GM12878 (cell line): Measurements from ENCODE around the gene RTN4. TPM values are rescaled to one million over a fixed set of nuclear protein-coding genes. Genes with fewer than 3 reads are reported as not detected.

Source experiments
- ATAC-seq: fragments of 200-7000 bp; cut with Tn5 transposase; 3 replicates; pipeline ENCODE4 v1.9.1; 2020; ENCODE audit warnings: mild to moderate bottlenecking, moderate library complexity
- Bru-seq: library from RNA; stranded (reverse); fragments of 400-500 nt; gene quantifications from one replicate; lab custom pipeline; 2021; lab: Mats Ljungman, UMichigan
- BruChase-seq, 2 experiments: library from RNA; stranded (reverse); fragments of 400-500 nt; gene quantifications; one replicate each; lab custom pipeline; 2021; lab: Mats Ljungman, UMichigan
- BruUV-seq: library from RNA; stranded (reverse); fragments of 400-500 nt; replicated peaks from 2 replicates; lab custom pipeline; 2021; lab: Mats Ljungman, UMichigan
- CTCF ChIA-PET: fragments of 300-600 bp; sonication (Branson Sonifier 250); formaldehyde crosslinking; extraction: SDS; loops from one replicate; lab custom pipeline; 2021; ENCODE audit warnings: inconsistent platforms; lab: Yijun Ruan, JAX
- POLR2A ChIA-PET: fragments of 350-600 bp; formaldehyde crosslinking; extraction: SDS; loops from one replicate; lab custom pipeline; 2021; ENCODE audit warnings: inconsistent platforms; lab: Charles Lee
- RAD21 ChIA-PET: fragments of 300-600 bp; sonication (Branson Sonifier 250); formaldehyde crosslinking; loops from one replicate; lab custom pipeline; 2023; ENCODE audit warnings: antibody characterized with exemption; ENCODE audit not compliant: unreplicated experiment; lab: Charles Lee
- SMC1A ChIA-PET: fragments of 300-600 bp; sonication (Branson Sonifier 250); formaldehyde crosslinking; loops from one replicate; lab custom pipeline; 2023; ENCODE audit not compliant: unreplicated experiment, uncharacterized antibody; lab: Charles Lee
- DNase-seq: peaks from one replicate; pipeline ENCODE4 v3.0.0-alpha.2; 2011; ENCODE audit warnings: low read depth, low spot score
- FAIRE-seq: peaks from 3 replicates; lab custom pipeline; 2011; peaks lifted over from hg19 to GRCh38; lab: Jason Lieb, UNC
- H2AFZ ChIP-seq: 2 replicates; pipeline ENCODE4 v1.6.0; 2011; ENCODE audit warnings: low read depth, low read length, control low read depth; ENCODE audit not compliant: control insufficient read depth
- H3K27ac ChIP-seq: 2 replicates; pipeline ENCODE4 v1.5.1; 2011; ENCODE audit warnings: control low read depth; ENCODE audit not compliant: control insufficient read depth, insufficient read depth
- H3K27me3 ChIP-seq, 2 experiments: replicated peaks in 1 of 2; 2 replicates each; pipeline versions ENCODE4 v1.6.0 to v1.6.1; 2011; ENCODE audit warnings: low read length in 1 of 2; ENCODE audit not compliant: control insufficient read depth in 2 of 2, insufficient read depth in 2 of 2
- H3K36me3 ChIP-seq, 2 experiments: 2 replicates each; pipeline ENCODE4 v1.5.1; 2011; ENCODE audit warnings: low read length in 1 of 2; ENCODE audit not compliant: control insufficient read depth in 2 of 2, insufficient read depth in 2 of 2
- H3K4me1 ChIP-seq: 2 replicates; pipeline ENCODE4 v1.6.1; 2011; ENCODE audit warnings: mild to moderate bottlenecking, low read length, moderate library complexity, mixed read lengths; ENCODE audit not compliant: control insufficient read depth, insufficient read depth
- H3K4me2 ChIP-seq: 2 replicates; pipeline ENCODE4 v1.6.0; 2011; ENCODE audit warnings: control low read depth; ENCODE audit not compliant: control insufficient read depth, insufficient read depth
- H3K4me3 ChIP-seq: fragments of 200-600 bp; sonication (generic); 2 replicates; pipeline ENCODE4 v1.5.1; 2016
- H3K79me2 ChIP-seq: 2 replicates; pipeline ENCODE4 v1.6.0; 2011; ENCODE audit warnings: low read length; ENCODE audit not compliant: control insufficient read depth, insufficient read depth
- H3K9ac ChIP-seq: 2 replicates; pipeline ENCODE4 v1.8.0; 2011; ENCODE audit warnings: low read length, control low read depth, mixed read lengths; ENCODE audit not compliant: control insufficient read depth, insufficient read depth
- H3K9me3 ChIP-seq: replicated peaks from 3 replicates; pipeline ENCODE4 v1.5.1; 2011; ENCODE audit warnings: mild to moderate bottlenecking, low read length; ENCODE audit not compliant: control insufficient read depth, insufficient read depth
- H4K20me1 ChIP-seq: 2 replicates; pipeline ENCODE4 v1.6.0; 2011; ENCODE audit not compliant: control insufficient read depth, insufficient read depth
- E2F8 ChIP-seq: fragments of 450-650 bp; IDR thresholded peaks from 2 replicates; pipeline ENCODE4 v1.6.1; 2018; ENCODE audit warnings: mild to moderate bottlenecking, low read depth, moderate library complexity; ENCODE audit not compliant: partially characterized antibody
- EP300 ChIP-seq, 2 experiments: fragments of 150-350 bp in 1 of 2; IDR thresholded peaks; 2 replicates each; pipeline ENCODE4 v1.6.1; 2011 to 2012; ENCODE audit warnings: low read depth in 2 of 2, low read length in 2 of 2, borderline replicate concordance in 1 of 2, improper control_type of control experiment in 1 of 2, inconsistent platforms in 1 of 2; ENCODE audit not compliant: control insufficient read depth in 1 of 2
- SMAD5 ChIP-seq: IDR thresholded peaks from 2 replicates; pipeline ENCODE4 v1.6.1; 2016; ENCODE audit warnings: antibody characterized with exemption, low read depth
- USF2 ChIP-seq: IDR thresholded peaks from 2 replicates; pipeline ENCODE4 v1.6.1; 2011; ENCODE audit warnings: low read depth, low read length, improper control_type of control experiment, borderline replicate concordance
- ZNF622 ChIP-seq: fragments of 450-650 bp; IDR thresholded peaks from 2 replicates; pipeline ENCODE4 v1.6.1; 2017; ENCODE audit warnings: mild to moderate bottlenecking, inconsistent platforms
- WGBS: methylation state at CpG from one replicate; pipeline ENCODE4 v1.1.6; 2016; ENCODE audit warnings: low lambda C conversion rate; ENCODE audit not compliant: insufficient replicate concordance, insufficient coverage; ENCODE audit errors: missing lambda C conversion rate; 5-methylcytosine and 5-hydroxymethylcytosine counted together
- in situ Hi-C: fragments of 300-500 bp; cut with MboI; formaldehyde crosslinking; loops from 9 replicates; pipeline ENCODE4 v1.14.3; 2018; ENCODE audit warnings: mixed read lengths
- intact Hi-C: fragments of 100-400 bp; cut with micrococcal nuclease; formaldehyde crosslinking; loops from one replicate; pipeline ENCODE4 v1.14.2; 2022; ENCODE audit not compliant: unreplicated experiment
- long read RNA-seq, 2 experiments: library from polyadenylated mRNA; unstranded; transcript quantifications; one replicate each; pipeline ENCODE4 v2.0.0, GENCODE V29; 2019 to 2020
- polyA minus RNA-seq, 3 experiments: library from RNA; depleted of rRNA, polyadenylated mRNA; stranded (reverse); fragments of >200 nt; gene quantifications; 2 replicates each; pipeline ENCODE4 v1.2.3, GENCODE V29; 2011
- polyA plus RNA-seq, 11 experiments: library from polyadenylated mRNA; depleted of rRNA in 4 of 11; unstranded in 6 of 11; stranded (reverse) in 5 of 11; fragments of >200 nt; fragmentation: Nextera tagmentation in 4 of 11; fragmentation: Illumina TruSeq in 1 of 11; extraction: Ambion mirVana in 4 of 11; extraction: Trizol in 1 of 11; gene quantifications; 1 replicate in 1 of 11; 2 replicates in 10 of 11; pipeline versions ENCODE4 v1.2.1 to v1.2.3, GENCODE V29; 2011 to 2016; ENCODE audit warnings: inconsistent platforms in 2 of 11, missing spikeins in 2 of 11, low read depth in 1 of 11
- total RNA-seq, 4 experiments: library from RNA; depleted of rRNA in 3 of 4; stranded (reverse); fragments of >200 nt in 3 of 4; fragmentation: Illumina TruSeq in 1 of 4; extraction: Trizol in 1 of 4; gene quantifications; 2 replicates each; pipeline versions ENCODE4 v1.2.1 to v1.2.3, GENCODE V29; 2013 to 2021
- TF ChIP-seq, protein P1 (sequence below): fragments of 450-650 bp; IDR thresholded peaks from 2 replicates; pipeline ENCODE4 v1.6.1; 2018; ENCODE audit warnings: borderline replicate concordance, mild to moderate bottlenecking; ENCODE audit not compliant: partially characterized antibody
- TF ChIP-seq, protein P2 (sequence below): IDR thresholded peaks from 2 replicates; pipeline ENCODE4 v1.6.1; 2012; ENCODE audit warnings: low read depth, low read length, improper control_type of control experiment

The RTN4 gene
- total RNA-seq (2013; cell fraction: nucleolus; rRNA removed), result 114 and 117 TPM in 2 replicates
- total RNA-seq (2014; rRNA removed) (55.5 and 56.0 TPM in 2 replicates), total RNA-seq (2014; rRNA removed; fragmentation: Illumina TruSeq; extraction: Trizol) (65.5 and 69.7 TPM in 2 replicates), total RNA-seq (2021) (133 TPM in 2 replicates), polyA plus RNA-seq (2011; rRNA removed) (94.3 and 135 TPM in 2 replicates), polyA plus RNA-seq (2014; fragmentation: Illumina TruSeq; extraction: Trizol) (130 and 166 TPM in 2 replicates), polyA plus RNA-seq (2014; fragmentation: Nextera tagmentation; extraction: Ambion mirVana) (100 to 1,000 TPM in 1 of 2 experiments, 10 to 100 TPM in 1; 68.0 to 112 TPM), polyA plus RNA-seq (2014; rRNA removed) (71.2 and 72.6 TPM in 2 replicates), polyA plus RNA-seq (2016; fragmentation: Nextera tagmentation; extraction: Ambion mirVana) (10 to 100 TPM; 78.4 to 88.1 TPM), polyA minus RNA-seq (2011; rRNA and poly(A)+ RNA removed) (50.2 and 64.6 TPM in 2 replicates), Bru-seq, nascent RNA (percentile 90 among the genes with signal in this experiment), BruChase-seq, experiment 1, labeled RNA remaining after a 6-hour chase (percentile 83 among the genes with signal in this experiment), BruChase-seq, experiment 2, labeled RNA remaining after a 2-hour chase (percentile 82 among the genes with signal in this experiment)
- 56.1 TPM for polyA plus RNA-seq (2011; ENCODE audit: low read depth)
- polyA plus RNA-seq (2011; cell fraction: cytosol; rRNA removed), result 31.6 and 46.1 TPM in 2 replicates
- 43.0 and 55.6 TPM in 2 replicates for polyA plus RNA-seq (2011; cell fraction: nucleus; rRNA removed)
- polyA plus RNA-seq (2012), result 94.6 and 95.7 TPM in 2 replicates
- 23.1 and 32.0 TPM in 2 replicates for polyA minus RNA-seq (2011; cell fraction: cytosol; rRNA and poly(A)+ RNA removed)
- polyA minus RNA-seq (2011; cell fraction: nucleus; rRNA and poly(A)+ RNA removed), result 25.6 and 43.1 TPM in 2 replicates
- long read RNA-seq, experiment 1, transcript RTN4-201 (7 exons, 2,333 nt), result major isoform, 8 of 12 reads
- long read RNA-seq, experiment 1, partial matches to known transcripts, result 3 of 12 reads
- long read RNA-seq, experiment 1, other reads (novel, unspliced or antisense), result 0 of 12 reads
- long read RNA-seq, experiment 2, transcript RTN4-205 (7 exons, 1,898 nt), result major isoform, 12 of 27 reads
- long read RNA-seq, experiment 2, partial matches to known transcripts, result 14 of 27 reads
- long read RNA-seq, experiment 2, other reads (novel, unspliced or antisense), result 0 of 27 reads

GRCh38 chr2:55050100-55050994 is at the start of gene RTN4:
RTN4 (minus strand) TSS chr2:55050451; CDS start chr2:55050300, 151 bp downstream.
- peaks cover 54% of the 10 kb centered on the region for H3K79me2 ChIP-seq
- FAIRE-seq (peak; percentile 83), ATAC-seq (peak; percentile 85), DNase-seq (peak; percentile 98)
- H3K27me3 ChIP-seq, result no peaks in the 10 kb centered on the region
- H4K20me1 ChIP-seq, result no peaks in the 10 kb centered on the region
- CTCF ChIA-PET, result interaction anchor here (0.5 to 7.5 kb wide), 17 partner anchors 10 to 924 kb away, joined by 3 to 146 read pairs (median 4); no protein-coding TSS in a partner anchor
- peak within 1 kb of the TSS; percentile 88 for H2AFZ ChIP-seq
- WGBS, result under 1% methylated on average over 45 of the region's 66 CpGs
- H3K4me2 ChIP-seq, result peak within 1 kb of the TSS; percentile 98
- RAD21 ChIA-PET, result interaction anchor here (0.7 to 5.0 kb wide), 22 partner anchors 10 to 151 kb away, joined by 3 to 107 read pairs (median 4); no protein-coding TSS in a partner anchor
- POLR2A ChIA-PET, result interaction anchor here (0.6 to 4.2 kb wide), 22 partner anchors 8 to 935 kb away, joined by 3 to 37 read pairs (median 4); partner anchors contain the start of gene ACYP2
- H3K4me1 ChIP-seq, result peaks cover 10% of the 10 kb centered on the region; the same call in 1 of the 2 replicates
- H3K36me3 ChIP-seq, result no peaks in the 10 kb centered on the region
- in situ Hi-C loops (no loop called here), intact Hi-C loops (loop anchor here (2.0 to 5.0 kb wide), 3 partner anchors 36 to 182 kb away; partner anchors contain the start of genes CLHC1 and RPS27A)
- peak within 1 kb of the TSS; percentile 97 for H3K9ac ChIP-seq
- BruUV-seq, result TSS peak; percentile 56
- H3K27ac ChIP-seq, result peak within 1 kb of the TSS; percentile 86
- SMC1A ChIA-PET, result interaction anchor here (0.7 to 7.5 kb wide), 12 partner anchors 8 to 124 kb away, joined by 3 to 98 read pairs (median 10); no protein-coding TSS in a partner anchor
- peak within 1 kb of the TSS; percentile 89 for H3K4me3 ChIP-seq
- no peaks in the 10 kb centered on the region for H3K9me3 ChIP-seq
- TF ChIP-seq USF2, result no peak
- TF ChIP-seq SMAD5, result peak; percentile 76; the same call in 1 of the 2 replicates
- no peak for TF ChIP-seq ZNF622
- TF ChIP-seq EP300 (IDR thresholded peaks at IDR 0.05; ENCODE audit: borderline replicate concordance in 1 of 2, control insufficient read depth in 1 of 2, low read depth in 2 of 2, low read length in 2 of 2), result 0 out of 4 replicates have a peak, but pooled peaks of 1 of the 2 experiments have one; percentile 27
- TF ChIP-seq, protein P1, sequence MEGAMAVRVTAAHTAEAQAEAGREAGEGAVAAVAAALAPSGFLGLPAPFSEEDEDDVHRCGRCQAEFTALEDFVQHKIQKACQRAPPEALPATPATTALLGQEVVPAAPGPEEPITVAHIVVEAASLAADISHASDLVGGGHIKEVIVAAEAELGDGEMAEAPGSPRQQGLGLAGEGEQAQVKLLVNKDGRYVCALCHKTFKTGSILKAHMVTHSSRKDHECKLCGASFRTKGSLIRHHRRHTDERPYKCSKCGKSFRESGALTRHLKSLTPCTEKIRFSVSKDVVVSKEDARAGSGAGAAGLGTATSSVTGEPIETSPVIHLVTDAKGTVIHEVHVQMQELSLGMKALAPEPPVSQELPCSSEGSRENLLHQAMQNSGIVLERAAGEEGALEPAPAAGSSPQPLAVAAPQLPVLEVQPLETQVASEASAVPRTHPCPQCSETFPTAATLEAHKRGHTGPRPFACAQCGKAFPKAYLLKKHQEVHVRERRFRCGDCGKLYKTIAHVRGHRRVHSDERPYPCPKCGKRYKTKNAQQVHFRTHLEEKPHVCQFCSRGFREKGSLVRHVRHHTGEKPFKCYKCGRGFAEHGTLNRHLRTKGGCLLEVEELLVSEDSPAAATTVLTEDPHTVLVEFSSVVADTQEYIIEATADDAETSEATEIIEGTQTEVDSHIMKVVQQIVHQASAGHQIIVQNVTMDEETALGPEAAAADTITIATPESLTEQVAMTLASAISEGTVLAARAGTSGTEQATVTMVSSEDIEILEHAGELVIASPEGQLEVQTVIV, result peak; percentile 77
- TF ChIP-seq, protein P2, sequence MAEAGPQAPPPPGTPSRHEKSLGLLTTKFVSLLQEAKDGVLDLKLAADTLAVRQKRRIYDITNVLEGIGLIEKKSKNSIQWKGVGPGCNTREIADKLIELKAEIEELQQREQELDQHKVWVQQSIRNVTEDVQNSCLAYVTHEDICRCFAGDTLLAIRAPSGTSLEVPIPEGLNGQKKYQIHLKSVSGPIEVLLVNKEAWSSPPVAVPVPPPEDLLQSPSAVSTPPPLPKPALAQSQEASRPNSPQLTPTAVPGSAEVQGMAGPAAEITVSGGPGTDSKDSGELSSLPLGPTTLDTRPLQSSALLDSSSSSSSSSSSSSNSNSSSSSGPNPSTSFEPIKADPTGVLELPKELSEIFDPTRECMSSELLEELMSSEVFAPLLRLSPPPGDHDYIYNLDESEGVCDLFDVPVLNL, result peak; percentile 73
- TF ChIP-seq E2F8, result peak; percentile 60
